Nephron (organoid): Measurements from ENCODE around the gene NLRC3.

Source experiments
- H3K27ac Mint-ChIP-seq, 3 experiments: 2 replicates each; pipeline ENCODE4 v1.8.0; 2020; ENCODE audit warnings: mixed read lengths in 3 of 3, mild to moderate bottlenecking in 2 of 3, moderate library complexity in 1 of 3
- H3K27me3 Mint-ChIP-seq: 2 replicates; pipeline ENCODE4 v1.8.0; 2021; ENCODE audit warnings: low read depth, mild to moderate bottlenecking, moderate library complexity, mixed read lengths
- H3K36me3 Mint-ChIP-seq: 2 replicates; pipeline ENCODE4 v1.8.0; 2020; ENCODE audit warnings: low read depth, mixed read lengths
- H3K4me1 Mint-ChIP-seq: 2 replicates; pipeline ENCODE4 v1.8.0; 2020; ENCODE audit warnings: mixed read lengths
- H3K4me3 Mint-ChIP-seq, 3 experiments: 2 replicates each; pipeline ENCODE4 v1.8.0; 2020; ENCODE audit warnings: mild to moderate bottlenecking in 3 of 3, mixed read lengths in 3 of 3, moderate library complexity in 2 of 3
- H3K9me3 Mint-ChIP-seq: 2 replicates; pipeline ENCODE4 v1.8.0; 2020; ENCODE audit warnings: mixed read lengths
- TF ChIP-seq, protein P1 (sequence below), 3 experiments: fragments of 200-600 bp; sonication (generic); IDR thresholded peaks; one replicate each; pipeline ENCODE4 v1.5.0; 2021; ENCODE audit warnings: antibody characterized with exemption in 3 of 3; ENCODE audit not compliant: unreplicated experiment in 3 of 3

Gene NLRC3

DNA sequence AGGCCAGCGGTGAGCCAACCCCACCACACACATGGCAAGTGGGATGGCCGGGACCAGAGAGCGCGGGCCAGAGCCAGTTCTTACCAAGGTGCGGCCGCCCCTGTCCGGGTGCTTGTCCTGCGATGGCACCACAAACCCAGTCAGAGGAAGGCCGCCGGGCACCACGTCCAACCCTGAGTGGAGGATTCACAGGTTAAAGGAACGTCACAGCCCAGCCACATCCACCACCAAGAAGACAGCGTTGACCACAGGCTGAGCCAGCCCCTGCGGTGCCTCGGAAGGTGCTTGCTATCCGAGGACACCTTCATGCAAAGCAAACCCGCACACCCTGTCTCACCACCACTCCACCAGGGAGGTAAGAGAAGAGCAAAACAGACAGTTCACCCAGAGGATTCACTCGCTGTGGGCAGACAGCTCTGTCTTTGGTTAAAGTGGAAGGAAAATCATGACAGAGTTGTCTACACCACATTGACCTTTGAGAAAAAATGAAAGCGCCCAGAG, 18.4 kb upstream of the NLRC3 start:
- TF ChIP-seq, protein P1, sequence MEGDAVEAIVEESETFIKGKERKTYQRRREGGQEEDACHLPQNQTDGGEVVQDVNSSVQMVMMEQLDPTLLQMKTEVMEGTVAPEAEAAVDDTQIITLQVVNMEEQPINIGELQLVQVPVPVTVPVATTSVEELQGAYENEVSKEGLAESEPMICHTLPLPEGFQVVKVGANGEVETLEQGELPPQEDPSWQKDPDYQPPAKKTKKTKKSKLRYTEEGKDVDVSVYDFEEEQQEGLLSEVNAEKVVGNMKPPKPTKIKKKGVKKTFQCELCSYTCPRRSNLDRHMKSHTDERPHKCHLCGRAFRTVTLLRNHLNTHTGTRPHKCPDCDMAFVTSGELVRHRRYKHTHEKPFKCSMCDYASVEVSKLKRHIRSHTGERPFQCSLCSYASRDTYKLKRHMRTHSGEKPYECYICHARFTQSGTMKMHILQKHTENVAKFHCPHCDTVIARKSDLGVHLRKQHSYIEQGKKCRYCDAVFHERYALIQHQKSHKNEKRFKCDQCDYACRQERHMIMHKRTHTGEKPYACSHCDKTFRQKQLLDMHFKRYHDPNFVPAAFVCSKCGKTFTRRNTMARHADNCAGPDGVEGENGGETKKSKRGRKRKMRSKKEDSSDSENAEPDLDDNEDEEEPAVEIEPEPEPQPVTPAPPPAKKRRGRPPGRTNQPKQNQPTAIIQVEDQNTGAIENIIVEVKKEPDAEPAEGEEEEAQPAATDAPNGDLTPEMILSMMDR (IDR thresholded peaks at IDR 0.05; ENCODE audit: unreplicated experiment in 3 of 3) = no peak
- no peaks in the 10 kb centered on the region for H3K9me3 Mint-ChIP-seq
- no peak overlapping the region for H3K4me3 Mint-ChIP-seq
- no peaks in the 10 kb centered on the region for H3K4me1 Mint-ChIP-seq
- no peak overlapping the region for H3K27ac Mint-ChIP-seq
- no peaks in the 10 kb centered on the region for H3K27me3 Mint-ChIP-seq
- H3K36me3 Mint-ChIP-seq = peaks cover 51% of the 10 kb centered on the region

DNA sequence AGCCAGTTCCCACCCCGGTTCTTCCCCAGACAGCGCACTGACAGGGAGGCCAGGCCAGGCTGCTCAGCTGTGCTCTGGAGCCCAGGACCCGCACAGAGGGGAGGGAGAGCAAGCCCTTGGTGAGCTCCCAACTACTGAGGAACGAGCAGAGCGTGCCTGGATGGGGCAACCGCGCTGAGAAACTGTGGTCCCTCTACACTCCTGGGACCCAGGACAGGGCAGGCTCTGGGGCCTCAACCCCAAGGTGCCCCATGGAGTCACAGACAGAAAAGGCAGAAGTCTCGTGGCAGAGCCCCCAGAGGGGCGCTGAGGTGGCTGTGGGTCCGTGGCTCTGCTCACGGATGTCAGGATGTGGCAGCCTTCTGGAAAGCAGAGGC, 17.9 kb upstream of the NLRC3 start:
- no peaks in the 10 kb centered on the region for H3K9me3 Mint-ChIP-seq
- peaks cover 49% of the 10 kb centered on the region for H3K36me3 Mint-ChIP-seq
- no peak overlapping the region for H3K4me3 Mint-ChIP-seq
- TF ChIP-seq, protein P1 (IDR thresholded peaks at IDR 0.05; ENCODE audit: unreplicated experiment in 3 of 3) = no peak
- no peaks in the 10 kb centered on the region for H3K27me3 Mint-ChIP-seq
- H3K4me1 Mint-ChIP-seq = no peaks in the 10 kb centered on the region
- H3K27ac Mint-ChIP-seq = no peak overlapping the region

DNA sequence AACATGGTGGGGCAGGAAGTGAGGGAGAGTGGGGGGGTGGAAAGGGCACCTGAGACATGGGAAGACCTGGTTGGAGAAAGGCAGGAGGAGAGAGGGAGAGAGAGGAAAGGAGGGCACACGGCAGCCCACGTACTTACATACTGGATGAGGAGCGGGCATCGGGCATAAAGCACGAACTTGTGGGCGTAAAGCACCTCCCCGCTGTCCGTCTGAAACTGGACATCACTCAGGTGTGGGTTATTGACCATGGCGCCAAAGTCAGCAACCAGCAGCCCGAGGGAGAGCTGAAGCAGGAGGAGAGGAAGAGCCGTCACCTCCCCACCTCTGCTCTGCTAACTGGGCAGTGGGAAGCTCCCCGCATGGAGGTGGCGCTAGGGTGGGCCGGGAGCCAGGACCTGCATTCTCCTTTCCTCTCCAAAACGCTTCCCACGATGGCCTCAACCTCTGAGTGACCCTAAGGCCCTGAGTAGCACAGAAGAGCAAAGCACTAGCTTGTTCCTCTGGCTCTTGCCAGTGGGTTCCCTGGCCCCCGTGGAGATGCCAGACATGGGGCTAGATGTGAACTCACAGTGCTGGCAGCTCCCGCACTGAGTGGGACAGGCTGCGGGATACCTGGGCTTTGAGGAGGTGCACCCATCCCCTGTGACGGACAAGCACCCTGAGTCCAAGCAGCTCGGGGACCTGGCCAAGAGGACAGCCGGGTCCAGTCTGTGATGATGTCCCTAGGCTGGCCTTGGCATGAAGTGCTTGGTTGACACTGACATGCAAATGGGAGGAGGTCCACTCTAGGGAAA, 17.3 kb upstream of the NLRC3 start:
- H3K27me3 Mint-ChIP-seq = no peaks in the 10 kb centered on the region
- TF ChIP-seq, protein P1 (IDR thresholded peaks at IDR 0.05; ENCODE audit: unreplicated experiment in 3 of 3) = no peak
- no peak overlapping the region for H3K4me3 Mint-ChIP-seq
- H3K4me1 Mint-ChIP-seq = no peaks in the 10 kb centered on the region
- H3K27ac Mint-ChIP-seq = no peak overlapping the region
- H3K9me3 Mint-ChIP-seq = no peaks in the 10 kb centered on the region
- H3K36me3 Mint-ChIP-seq = peaks cover 46% of the 10 kb centered on the region

DNA sequence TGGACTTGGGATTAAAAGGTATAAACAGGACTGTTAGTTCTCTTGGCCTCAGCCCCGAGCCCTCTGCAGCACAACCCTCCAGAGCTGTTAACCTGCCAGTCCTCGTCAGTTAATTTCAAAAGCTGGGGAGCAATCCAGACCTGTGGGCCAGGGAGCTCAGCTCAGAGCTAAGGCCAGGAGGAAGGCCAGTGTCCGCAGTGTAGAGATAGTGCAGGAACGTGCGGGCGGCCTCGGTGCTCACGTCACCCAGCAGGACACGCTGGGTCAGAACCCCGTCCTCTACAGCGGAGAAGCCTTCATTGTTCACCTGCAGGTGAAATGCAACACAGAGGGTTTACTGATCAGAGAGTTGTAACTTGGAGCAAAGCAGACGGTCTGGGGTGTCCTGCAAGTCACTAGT, 15.4 kb upstream of the NLRC3 start:
- no peak overlapping the region for H3K4me3 Mint-ChIP-seq
- no peak overlapping the region for H3K27ac Mint-ChIP-seq
- H3K27me3 Mint-ChIP-seq = no peaks in the 10 kb centered on the region
- no peaks in the 10 kb centered on the region for H3K4me1 Mint-ChIP-seq
- H3K36me3 Mint-ChIP-seq = peaks cover 36% of the 10 kb centered on the region
- H3K9me3 Mint-ChIP-seq = no peaks in the 10 kb centered on the region
- TF ChIP-seq, protein P1 (IDR thresholded peaks at IDR 0.05; ENCODE audit: unreplicated experiment in 3 of 3) = no peak

DNA sequence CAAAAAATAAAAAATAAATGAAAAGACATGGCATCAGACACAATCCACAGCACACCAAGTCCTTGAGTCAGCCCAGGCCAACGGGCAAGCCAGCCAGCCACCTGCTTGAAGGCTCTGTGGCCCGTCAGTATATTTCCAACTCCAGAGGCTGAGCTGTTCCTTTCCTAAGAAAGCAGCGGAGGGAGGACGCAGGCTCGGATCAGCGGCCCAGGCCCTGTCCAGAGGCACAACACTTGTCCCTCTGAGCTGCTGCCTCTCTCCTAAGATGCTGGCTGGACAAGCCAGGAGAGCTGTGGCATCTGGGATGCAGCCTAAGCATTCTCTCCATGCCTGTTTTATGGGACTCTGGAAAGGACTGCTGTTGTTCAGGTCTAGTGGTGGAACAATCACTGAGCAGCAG, 14.8 kb upstream of the NLRC3 start:
- H3K4me3 Mint-ChIP-seq = no peak overlapping the region
- TF ChIP-seq, protein P1 (IDR thresholded peaks at IDR 0.05; ENCODE audit: unreplicated experiment in 3 of 3) = no peak
- no peaks in the 10 kb centered on the region for H3K4me1 Mint-ChIP-seq
- no peaks in the 10 kb centered on the region for H3K27me3 Mint-ChIP-seq
- H3K27ac Mint-ChIP-seq = no peak overlapping the region
- no peaks in the 10 kb centered on the region for H3K9me3 Mint-ChIP-seq
- peaks cover 32% of the 10 kb centered on the region for H3K36me3 Mint-ChIP-seq

DNA sequence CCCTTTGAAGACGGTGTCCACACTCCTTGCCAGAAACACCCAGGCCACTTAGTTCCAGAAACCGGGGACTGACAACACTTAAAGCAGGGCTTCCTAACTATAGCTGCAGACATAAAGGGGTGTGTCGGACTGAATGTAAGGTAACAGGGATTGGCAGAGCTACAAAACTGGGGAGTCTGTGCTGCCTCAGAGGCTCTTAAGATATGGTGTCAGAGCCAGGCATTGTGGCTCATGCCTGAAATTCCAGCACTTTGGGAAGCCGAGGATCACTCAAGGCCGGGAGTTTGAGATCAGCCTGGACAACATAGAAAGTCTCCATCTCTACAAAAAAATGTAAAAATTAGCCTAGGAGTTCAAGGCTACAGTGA, 14.2 kb upstream of the NLRC3 start:
- Mint-ChIP-seq H3K27me3 (no peaks in the 10 kb centered on the region), H3K9me3 (no peaks in the 10 kb centered on the region), H3K4me3 (no peak overlapping the region), H3K27ac (no peak overlapping the region), H3K4me1 (no peaks in the 10 kb centered on the region), H3K36me3 (peaks cover 36% of the 10 kb centered on the region)
- TF ChIP-seq, protein P1 (IDR thresholded peaks at IDR 0.05; ENCODE audit: unreplicated experiment in 3 of 3) = no peak
